Measurements from ENCODE around the gene UBN1.
"Not testable (repeated sequence)": the region's sequence is repeated elsewhere in the genome, so short reads cannot be mapped to it uniquely, and the experiment has no call there.

Gene UBN1

GRCh38 chr16:4896761-4897160 is 49.5 kb downstream of the UBN1 start:
- H3K79me1 ChIP-seq (replicated peaks; ENCODE audit: low read length, poor library complexity, severe bottlenecking); H4K8ac ChIP-seq (ENCODE audit: low read length); H3K27ac ChIP-seq (ENCODE audit: low read length, poor library complexity, severe bottlenecking); H3K4me3 ChIP-seq (ENCODE audit: insufficient read depth in 1 of 2, low read depth in 1 of 2, low read length in 2 of 2); H3K23ac ChIP-seq (ENCODE audit: low read length in 2 of 2); H3K4me2 ChIP-seq (ENCODE audit: low read length, poor library complexity, severe bottlenecking); H3K14ac ChIP-seq (ENCODE audit: low read length in 2 of 2); H4K91ac ChIP-seq (ENCODE audit: low read length); H3K9me3 ChIP-seq (ENCODE audit: control insufficient read depth, low read length); H2AK5ac ChIP-seq (ENCODE audit: low read length, severe bottlenecking); H3K18ac ChIP-seq (ENCODE audit: low read depth in 1 of 2, low read length in 2 of 2); H2AFZ ChIP-seq (ENCODE audit: low read depth, low read length); H3K4ac ChIP-seq (ENCODE audit: low read depth in 1 of 2, low read length in 2 of 2); H2BK120ac ChIP-seq (ENCODE audit: low read depth, low read length); H2BK5ac ChIP-seq (ENCODE audit: low read depth, low read length, poor library complexity, severe bottlenecking); H2BK12ac ChIP-seq (ENCODE audit: low read length in 2 of 2); H3K27me3 ChIP-seq (ENCODE audit: control insufficient read depth in 1 of 2, insufficient read depth in 1 of 2, low read length in 2 of 2); H2BK15ac ChIP-seq (ENCODE audit: low read depth, poor library complexity, severe bottlenecking); DNase-seq; H3K9ac ChIP-seq (ENCODE audit: low read length): not testable (repeated sequence)
- Histone ChIP-seq H3K36me3 (ENCODE audit: control insufficient read depth in 1 of 2, insufficient read depth in 2 of 2, low read depth in 1 of 2, low read length in 2 of 2) (peaks cover 67 to 95% of the 10 kb centered on the region in 2 experiments), H3K4me1 (ENCODE audit: control insufficient read depth, insufficient read depth, low read depth, low read length) (peaks cover 18% of the 10 kb centered on the region)
- 95% methylated on average over 7 of the region's 9 CpGs for WGBS

DNA sequence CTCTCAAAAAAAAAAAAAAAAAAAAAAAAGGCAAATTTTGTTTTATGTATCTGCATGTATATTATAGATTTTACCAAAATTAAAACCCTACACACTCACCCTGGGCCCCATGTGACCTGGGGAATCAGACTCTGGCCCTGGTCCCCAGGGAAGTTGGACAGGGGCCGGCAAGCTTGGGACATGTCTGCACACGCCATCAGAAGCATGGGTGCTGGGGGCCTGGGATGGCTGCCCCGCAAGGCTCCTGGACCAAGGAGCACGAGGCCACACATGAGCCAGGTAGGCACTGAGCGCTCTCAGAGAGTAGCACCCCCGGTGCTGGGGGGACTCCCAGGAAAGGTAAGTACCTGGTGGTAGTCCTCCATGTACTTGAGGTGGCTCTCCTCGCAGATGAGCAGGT is 50.0 kb downstream of the UBN1 start:
- whole genome bisulfite sequencing: 91% methylated on average over 7 of the region's 7 CpGs
- Histone ChIP-seq H3K4me3 (ENCODE audit: insufficient read depth in 1 of 2, low read depth in 1 of 2, low read length in 2 of 2) (no peak overlapping the region), H2AFZ (ENCODE audit: low read depth, low read length) (no peak overlapping the region), H3K27ac (ENCODE audit: low read length, poor library complexity, severe bottlenecking) (no peak overlapping the region), H3K18ac (ENCODE audit: low read depth in 1 of 2, low read length in 2 of 2) (no peak overlapping the region), H3K36me3 (ENCODE audit: control insufficient read depth in 1 of 2, insufficient read depth in 2 of 2, low read depth in 1 of 2, low read length in 2 of 2) (peaks cover 67 to 95% of the 10 kb centered on the region in 2 experiments), H3K9ac (ENCODE audit: low read length) (no peak overlapping the region), H3K23ac (ENCODE audit: low read length in 2 of 2) (no peak overlapping the region), H3K4ac (ENCODE audit: low read depth in 1 of 2, low read length in 2 of 2) (no peak overlapping the region), H3K79me1 (replicated peaks; ENCODE audit: low read length, poor library complexity, severe bottlenecking) (no peaks in the 10 kb centered on the region), H2AK5ac (ENCODE audit: low read length, severe bottlenecking) (peak overlapping the region; percentile 32), H3K14ac (ENCODE audit: low read length in 2 of 2) (no peak overlapping the region), H2BK5ac (ENCODE audit: low read depth, low read length, poor library complexity, severe bottlenecking) (no peak overlapping the region), H4K8ac (ENCODE audit: low read length) (no peak overlapping the region), H3K9me3 (ENCODE audit: control insufficient read depth, low read length) (peaks cover 5% of the 10 kb centered on the region), H4K91ac (ENCODE audit: low read length) (peak overlapping the region; percentile 25), H2BK12ac (ENCODE audit: low read length in 2 of 2) (peak overlapping the region in 1 of 2 experiments; percentile 29), H3K27me3 (ENCODE audit: control insufficient read depth in 1 of 2, insufficient read depth in 1 of 2, low read length in 2 of 2) (no peaks in the 10 kb centered on the region), H2BK120ac (ENCODE audit: low read depth, low read length) (no peak overlapping the region), H3K4me1 (ENCODE audit: control insufficient read depth, insufficient read depth, low read depth, low read length) (peaks cover 13% of the 10 kb centered on the region), H2BK15ac (ENCODE audit: low read depth, poor library complexity, severe bottlenecking) (no peak overlapping the region), H3K4me2 (ENCODE audit: low read length, poor library complexity, severe bottlenecking) (no peak overlapping the region)
- DNase-seq: no peak

GRCh38 chr16:4898811-4899473 is 51.7 kb downstream of the UBN1 start:
- Histone ChIP-seq H3K79me1 (replicated peaks; ENCODE audit: low read length, poor library complexity, severe bottlenecking) (no peaks in the 10 kb centered on the region), H2BK12ac (ENCODE audit: low read length in 2 of 2) (no peak overlapping the region), H2BK5ac (ENCODE audit: low read depth, low read length, poor library complexity, severe bottlenecking) (no peak overlapping the region), H3K4me1 (ENCODE audit: control insufficient read depth, insufficient read depth, low read depth, low read length) (peaks cover 6% of the 10 kb centered on the region), H2AFZ (ENCODE audit: low read depth, low read length) (no peak overlapping the region), H4K8ac (ENCODE audit: low read length) (no peak overlapping the region), H3K14ac (ENCODE audit: low read length in 2 of 2) (peak overlapping the region in 1 of 2 experiments; percentile 79), H2BK120ac (ENCODE audit: low read depth, low read length) (no peak overlapping the region), H3K36me3 (ENCODE audit: control insufficient read depth in 1 of 2, insufficient read depth in 2 of 2, low read depth in 1 of 2, low read length in 2 of 2) (peaks cover 60 to 95% of the 10 kb centered on the region in 2 experiments), H2BK15ac (ENCODE audit: low read depth, poor library complexity, severe bottlenecking) (no peak overlapping the region), H3K23ac (ENCODE audit: low read length in 2 of 2) (no peak overlapping the region), H3K4me3 (ENCODE audit: insufficient read depth in 1 of 2, low read depth in 1 of 2, low read length in 2 of 2) (peak overlapping the region in 1 of 2 experiments; percentile 3), H4K91ac (ENCODE audit: low read length) (no peak overlapping the region), H3K9ac (ENCODE audit: low read length) (no peak overlapping the region), H3K4ac (ENCODE audit: low read depth in 1 of 2, low read length in 2 of 2) (peak overlapping the region in 1 of 2 experiments; percentile 16), H3K27me3 (ENCODE audit: control insufficient read depth in 1 of 2, insufficient read depth in 1 of 2, low read length in 2 of 2) (no peaks in the 10 kb centered on the region), H2AK5ac (ENCODE audit: low read length, severe bottlenecking) (no peak overlapping the region), H3K9me3 (ENCODE audit: control insufficient read depth, low read length) (peaks cover 5% of the 10 kb centered on the region), H3K18ac (ENCODE audit: low read depth in 1 of 2, low read length in 2 of 2) (no peak overlapping the region), H3K4me2 (ENCODE audit: low read length, poor library complexity, severe bottlenecking) (no peak overlapping the region), H3K27ac (ENCODE audit: low read length, poor library complexity, severe bottlenecking) (no peak overlapping the region)
- DNase-seq: no peak
- 91% methylated on average over 27 of the region's 28 CpGs for WGBS

GRCh38 chr16:4899474-4899846 is 52.2 kb downstream of the UBN1 start:
- Histone ChIP-seq H4K91ac (ENCODE audit: low read length) (no peak overlapping the region), H2AFZ (ENCODE audit: low read depth, low read length) (no peak overlapping the region), H3K9me3 (ENCODE audit: control insufficient read depth, low read length) (peaks cover 5% of the 10 kb centered on the region), H3K27ac (ENCODE audit: low read length, poor library complexity, severe bottlenecking) (no peak overlapping the region), H4K8ac (ENCODE audit: low read length) (no peak overlapping the region), H2BK15ac (ENCODE audit: low read depth, poor library complexity, severe bottlenecking) (no peak overlapping the region), H3K14ac (ENCODE audit: low read length in 2 of 2) (no peak overlapping the region), H3K36me3 (ENCODE audit: control insufficient read depth in 1 of 2, insufficient read depth in 2 of 2, low read depth in 1 of 2, low read length in 2 of 2) (peaks cover 55 to 95% of the 10 kb centered on the region in 2 experiments), H3K4me3 (ENCODE audit: insufficient read depth in 1 of 2, low read depth in 1 of 2, low read length in 2 of 2) (peak overlapping the region in 1 of 2 experiments; percentile 3), H2BK12ac (ENCODE audit: low read length in 2 of 2) (no peak overlapping the region), H3K18ac (ENCODE audit: low read depth in 1 of 2, low read length in 2 of 2) (no peak overlapping the region), H3K4me2 (ENCODE audit: low read length, poor library complexity, severe bottlenecking) (no peak overlapping the region), H3K79me1 (replicated peaks; ENCODE audit: low read length, poor library complexity, severe bottlenecking) (no peaks in the 10 kb centered on the region), H2AK5ac (ENCODE audit: low read length, severe bottlenecking) (no peak overlapping the region), H2BK5ac (ENCODE audit: low read depth, low read length, poor library complexity, severe bottlenecking) (no peak overlapping the region), H3K4ac (ENCODE audit: low read depth in 1 of 2, low read length in 2 of 2) (no peak overlapping the region), H3K4me1 (ENCODE audit: control insufficient read depth, insufficient read depth, low read depth, low read length) (peaks cover 6% of the 10 kb centered on the region), H3K9ac (ENCODE audit: low read length) (no peak overlapping the region), H3K27me3 (ENCODE audit: control insufficient read depth in 1 of 2, insufficient read depth in 1 of 2, low read length in 2 of 2) (no peaks in the 10 kb centered on the region), H3K23ac (ENCODE audit: low read length in 2 of 2) (no peak overlapping the region), H2BK120ac (ENCODE audit: low read depth, low read length) (no peak overlapping the region)
- no peak for DNase-seq
- 79% methylated on average over 6 of the region's 6 CpGs for WGBS
